ENCODE data around the gene AEBP2. TPM values are rescaled to one million over a fixed set of nuclear protein-coding genes. Genes with fewer than 3 reads are reported as not detected.

AEBP2 gene
- total RNA-seq, 2 donors from 2014 or later = 37.8 to 78.4 TPM

DNA sequence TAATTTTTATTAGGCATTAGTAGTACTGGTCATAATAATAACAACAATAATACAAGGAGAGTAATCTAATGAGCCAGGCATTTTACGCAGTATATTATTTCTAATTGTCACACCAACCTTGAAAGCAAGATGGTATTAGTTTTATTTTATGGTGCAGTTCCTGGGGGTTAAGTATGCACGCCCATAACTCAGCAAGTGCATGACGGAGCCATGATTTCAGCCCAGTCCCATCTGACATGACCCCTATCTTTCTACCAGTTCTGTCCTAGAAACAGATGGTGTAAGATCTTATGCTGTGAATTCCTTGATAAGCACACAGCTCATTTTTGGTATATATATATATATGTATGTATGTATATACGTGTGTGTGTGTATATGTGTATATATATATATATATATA lies 106.0 kb downstream of the AEBP2 start:
- no peak for DNase-seq
- peaks cover 7% of the 10 kb centered on the region for H3K4me1 Mint-ChIP-seq

GRCh38 chr12:19546027-19546426 lies 106.7 kb downstream of the AEBP2 start:
- no peaks in the 10 kb centered on the region for H3K36me3 Mint-ChIP-seq (ENCODE audit: low read depth)
- Histone ChIP-seq H3K9me3 (ENCODE audit: control insufficient read depth, low read length) (no peaks in the 10 kb centered on the region), H3K36me3 (ENCODE audit: control insufficient read depth, insufficient read depth, low read length) (no peaks in the 10 kb centered on the region), H3K27me3 (ENCODE audit: control insufficient read depth, insufficient read depth, low read length, poor library complexity, severe bottlenecking) (no peaks in the 10 kb centered on the region), H3K9ac (ENCODE audit: extremely low read depth, low read length, poor library complexity, severe bottlenecking) (no peak overlapping the region), H3K27ac (ENCODE audit: low read depth, low read length) (no peak overlapping the region), H3K4me1 (ENCODE audit: control insufficient read depth, insufficient read depth, low read length) (no peaks in the 10 kb centered on the region), H3K4me3 (ENCODE audit: low read length) (no peak overlapping the region)
- H3K4me3 Mint-ChIP-seq = no peak overlapping the region
- no peak overlapping the region for H3K27ac Mint-ChIP-seq
- no peaks in the 10 kb centered on the region for H3K27me3 Mint-ChIP-seq (ENCODE audit: insufficient read depth)
- TF ChIP-seq CTCF (conservative IDR thresholded peaks at IDR 0.05) = no peak
- peaks cover 4% of the 10 kb centered on the region for H3K4me1 Mint-ChIP-seq
- DNase-seq = no peak
- WGBS, 2 experiments (ENCODE audit: insufficient coverage in 1 of 2, insufficient read length in 1 of 2) = 91 to 95% methylated on average over 4 of the region's 4 CpGs
- no peaks in the 10 kb centered on the region for H3K9me3 Mint-ChIP-seq

More for the DNA sequence above, 106.0 kb downstream of the AEBP2 start:
- Mint-ChIP-seq H3K9me3 (no peaks in the 10 kb centered on the region), H3K27me3 (ENCODE audit: insufficient read depth) (no peaks in the 10 kb centered on the region), H3K4me3 (no peak overlapping the region), H3K27ac (no peak overlapping the region), H3K36me3 (ENCODE audit: low read depth) (no peaks in the 10 kb centered on the region)
- no peaks in the 10 kb centered on the region for H3K9me3 ChIP-seq (ENCODE audit: control insufficient read depth, low read length)
- no peaks in the 10 kb centered on the region for H3K27me3 ChIP-seq (ENCODE audit: control insufficient read depth, insufficient read depth, low read length, poor library complexity, severe bottlenecking)
- TF ChIP-seq CTCF (conservative IDR thresholded peaks at IDR 0.05) = no peak
- no peaks in the 10 kb centered on the region for H3K4me1 ChIP-seq (ENCODE audit: control insufficient read depth, insufficient read depth, low read length)
- no peak overlapping the region for H3K27ac ChIP-seq (ENCODE audit: low read depth, low read length)
- H3K4me3 ChIP-seq (ENCODE audit: low read length) = no peak overlapping the region
- 93% methylated on average over 3 of the region's 4 CpGs; no CpG with 5 or more reads in 1 of the 2 experiments for WGBS, 2 experiments (ENCODE audit: insufficient coverage in 1 of 2, insufficient read length in 1 of 2)
- H3K36me3 ChIP-seq (ENCODE audit: control insufficient read depth, insufficient read depth, low read length) = no peaks in the 10 kb centered on the region
- no peak overlapping the region for H3K9ac ChIP-seq (ENCODE audit: extremely low read depth, low read length, poor library complexity, severe bottlenecking)

GRCh38 chr12:19546611-19547162 lies 107.4 kb downstream of the AEBP2 start:
- no peak overlapping the region for H3K27ac Mint-ChIP-seq
- no peak for TF ChIP-seq CTCF (conservative IDR thresholded peaks at IDR 0.05)
- no peaks in the 10 kb centered on the region for H3K27me3 Mint-ChIP-seq (ENCODE audit: insufficient read depth)
- Histone ChIP-seq H3K9me3 (ENCODE audit: control insufficient read depth, low read length) (no peaks in the 10 kb centered on the region), H3K4me3 (ENCODE audit: low read length) (no peak overlapping the region), H3K9ac (ENCODE audit: extremely low read depth, low read length, poor library complexity, severe bottlenecking) (no peak overlapping the region), H3K4me1 (ENCODE audit: control insufficient read depth, insufficient read depth, low read length) (no peaks in the 10 kb centered on the region), H3K36me3 (ENCODE audit: control insufficient read depth, insufficient read depth, low read length) (no peaks in the 10 kb centered on the region), H3K27ac (ENCODE audit: low read depth, low read length) (no peak overlapping the region), H3K27me3 (ENCODE audit: control insufficient read depth, insufficient read depth, low read length, poor library complexity, severe bottlenecking) (no peaks in the 10 kb centered on the region)
- H3K9me3 Mint-ChIP-seq = no peaks in the 10 kb centered on the region
- H3K36me3 Mint-ChIP-seq (ENCODE audit: low read depth) = no peaks in the 10 kb centered on the region
- H3K4me3 Mint-ChIP-seq = no peak overlapping the region
- 95% methylated on average over 4 to 7 of the region's 7 CpGs for WGBS, 2 experiments (ENCODE audit: insufficient coverage in 1 of 2, insufficient read length in 1 of 2)
- peaks cover 4% of the 10 kb centered on the region for H3K4me1 Mint-ChIP-seq
- DNase-seq = no peak

Measured in endodermal cell (in vitro differentiated cells).